D341Med (cell line): Measurements from ENCODE around the gene CDK17.
"Not testable (repeated sequence)": the region's sequence is repeated elsewhere in the genome, so short reads cannot be mapped to it uniquely, and the experiment has no call there.

Experiments
- DNase-seq: peaks from one replicate; pipeline ENCODE4 v3.0.0; 2012; ENCODE audit warnings: low spot score

CDK17 gene

DNA sequence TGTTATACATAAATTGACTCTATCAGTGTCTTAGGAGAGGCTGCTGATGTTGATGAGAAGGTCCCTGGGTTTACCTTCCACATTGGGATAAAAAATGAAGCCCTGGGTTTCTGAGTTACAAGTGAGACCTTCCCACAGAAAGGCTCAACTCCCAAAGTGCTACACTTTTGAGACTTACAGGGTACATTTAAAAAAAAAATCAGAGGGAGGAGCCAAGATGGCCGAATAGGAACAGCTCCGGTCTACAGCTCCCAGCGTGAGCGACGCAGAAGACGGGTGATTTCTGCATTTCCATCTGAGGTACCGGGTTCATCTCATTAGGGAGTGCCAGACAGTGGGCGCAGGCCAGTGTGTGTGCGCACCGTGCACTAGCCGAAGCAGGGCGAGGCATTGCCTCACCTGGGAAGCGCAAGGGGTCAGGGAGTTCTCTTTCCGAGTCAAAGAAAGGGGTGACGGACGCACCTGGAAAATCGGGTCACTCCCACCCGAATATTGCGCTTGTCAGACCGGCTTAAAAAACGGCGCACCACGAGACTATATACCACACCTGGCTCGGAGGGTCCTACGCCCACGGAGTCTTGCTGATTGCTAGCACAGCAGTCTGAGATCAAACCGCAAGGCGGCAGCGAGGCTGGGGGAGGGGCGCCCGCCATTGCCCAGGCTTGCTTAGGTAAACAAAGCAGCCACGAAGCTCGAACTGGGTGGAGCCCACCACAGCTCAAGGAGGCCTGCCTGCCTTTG lies 84.3 kb downstream of the CDK17 start:
- not testable (repeated sequence) for DNase-seq

DNA sequence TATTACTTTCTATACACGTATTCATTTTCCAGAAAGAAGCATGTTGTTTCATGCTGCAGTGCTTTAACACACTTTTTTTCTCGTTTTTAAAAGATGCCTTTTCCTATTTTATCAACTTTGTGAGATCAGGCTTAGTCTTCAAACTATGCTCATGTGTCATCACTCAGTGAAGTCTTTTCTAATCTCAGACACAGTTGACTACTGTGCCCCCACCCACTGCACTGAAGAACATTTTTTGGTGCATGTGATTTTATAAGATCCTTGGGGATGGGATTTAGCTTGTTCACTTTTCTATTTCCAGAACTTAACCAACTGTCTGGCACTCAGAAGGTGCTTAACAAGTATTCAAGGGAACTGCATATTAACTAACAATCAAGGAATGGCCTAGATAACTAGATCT lies 85.5 kb downstream of the CDK17 start:
- no peak for DNase-seq

- DNase-seq, result no peak
These were observed 86.6 kb downstream of the CDK17 start for GRCh38 chr12:96313606-96314005.

- no peak for DNase-seq
These were observed 89.0 kb downstream of the CDK17 start for GRCh38 chr12:96311191-96311590.

- DNase-seq, result no peak
These were observed 90.2 kb downstream of the CDK17 start for GRCh38 chr12:96310067-96310466.

DNA sequence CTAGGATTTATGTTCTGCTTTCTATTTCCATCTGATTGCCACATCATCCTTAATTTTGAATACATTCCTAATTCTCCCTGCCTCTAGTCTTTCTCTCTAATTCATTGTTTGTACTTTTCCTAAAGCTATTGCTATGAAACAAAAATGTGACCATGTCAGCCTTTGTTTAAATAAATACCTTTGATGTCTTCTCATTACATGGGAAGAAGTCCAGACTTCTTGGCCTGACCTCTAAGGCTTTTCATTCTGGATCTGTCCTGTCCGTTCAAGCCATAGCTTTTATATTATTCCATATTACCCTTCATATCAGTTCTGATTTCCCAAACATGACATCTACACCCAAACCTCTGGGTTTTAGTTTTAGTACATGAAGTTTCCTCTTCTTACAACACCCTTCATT lies 91.4 kb downstream of the CDK17 start:
- DNase-seq, result no peak

GRCh38 chr12:96305665-96306064 lies 94.6 kb downstream of the CDK17 start:
- DNase-seq, result no peak

DNA sequence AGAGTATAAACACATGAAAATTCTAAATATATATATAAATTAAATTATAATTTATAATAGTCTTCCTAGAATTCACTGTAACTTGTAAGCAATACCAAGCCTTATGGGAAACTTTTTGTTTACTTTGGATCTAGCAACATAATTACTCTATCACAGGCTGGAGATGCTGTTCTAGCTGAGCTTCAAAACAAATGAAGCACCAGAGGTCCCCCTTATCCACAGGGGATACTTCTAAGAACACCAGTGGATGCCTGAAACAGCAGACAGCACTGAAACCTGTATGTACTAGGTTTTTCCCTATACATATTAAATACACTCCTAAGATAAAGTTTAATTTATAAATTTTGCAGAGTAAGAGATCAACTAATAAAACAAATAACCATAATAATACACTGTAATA lies 96.6 kb downstream of the CDK17 start:
- no peak for DNase-seq

- DNase-seq, result no peak
These were observed 97.4 kb downstream of the CDK17 start for GRCh38 chr12:96302687-96303310.

DNA sequence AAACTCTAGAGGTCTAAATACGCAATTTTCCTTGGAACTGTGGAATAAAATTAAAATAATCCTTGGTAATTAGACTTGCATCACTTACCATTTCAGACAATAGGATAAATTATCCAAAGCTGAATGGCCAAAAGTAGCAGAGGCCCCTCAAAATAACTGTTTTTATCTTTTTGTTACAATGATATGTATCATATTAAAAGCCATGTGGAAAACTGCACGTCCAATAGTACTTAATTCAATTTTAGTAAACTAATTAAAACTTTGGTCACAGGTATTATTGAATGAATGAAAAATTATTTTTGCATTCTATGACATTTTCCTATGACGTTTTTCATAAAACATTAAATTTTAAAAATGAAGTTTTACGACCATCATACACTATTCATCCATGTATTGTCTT lies 98.5 kb downstream of the CDK17 start:
- no peak for DNase-seq

GRCh38 chr12:96300064-96300463 lies 100.2 kb downstream of the CDK17 start:
- no peak for DNase-seq

DNA sequence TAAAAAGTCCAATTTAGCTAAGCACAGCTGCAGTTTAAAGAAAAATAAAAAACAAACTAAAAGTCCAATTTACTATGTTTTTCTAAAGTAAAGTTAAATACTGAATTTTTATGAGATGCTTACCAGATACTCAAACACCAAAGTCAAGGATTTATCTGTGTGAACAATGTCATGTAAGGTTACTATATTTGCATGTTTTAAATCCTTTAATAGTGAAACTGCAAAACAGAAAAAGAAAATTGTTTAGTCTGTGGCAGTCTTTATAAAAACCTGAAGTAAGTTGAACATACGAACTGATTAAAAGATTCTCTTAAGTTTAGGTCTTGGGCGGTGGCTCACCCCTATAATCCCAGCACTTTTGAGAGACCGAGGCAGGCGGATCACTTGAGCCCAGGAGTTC lies 102.7 kb downstream of the CDK17 start:
- DNase-seq, result no peak

DNA sequence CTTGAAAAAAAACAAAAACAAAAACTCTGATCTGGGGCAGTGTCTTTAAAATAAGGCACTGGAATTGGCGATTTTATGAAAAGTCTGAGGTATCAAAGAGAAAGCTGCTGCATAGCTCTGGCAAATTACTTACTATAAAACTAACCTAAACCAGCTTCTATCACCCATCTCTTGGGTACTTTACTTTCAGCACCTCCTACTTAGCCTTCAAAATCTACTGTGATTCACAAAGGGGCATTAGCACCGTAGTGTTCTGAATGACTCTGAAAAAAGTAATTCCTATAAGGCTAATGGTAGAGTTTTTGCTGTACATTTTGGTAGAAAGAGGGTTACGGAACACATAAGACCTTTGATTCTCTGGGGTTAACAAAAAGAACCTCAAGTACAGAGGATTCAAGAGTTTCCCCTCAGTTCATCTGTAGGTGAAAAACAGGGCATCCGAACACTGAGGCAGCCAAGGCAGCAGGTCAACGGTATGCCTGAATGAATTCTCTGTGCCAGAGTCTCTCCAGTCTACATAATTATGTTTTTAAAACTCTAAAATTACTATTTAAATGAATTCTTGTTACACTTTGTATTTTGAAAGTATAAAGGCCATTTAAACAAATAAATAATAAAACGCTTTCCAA lies 104.6 kb downstream of the CDK17 start:
- DNase-seq, result no peak

DNA sequence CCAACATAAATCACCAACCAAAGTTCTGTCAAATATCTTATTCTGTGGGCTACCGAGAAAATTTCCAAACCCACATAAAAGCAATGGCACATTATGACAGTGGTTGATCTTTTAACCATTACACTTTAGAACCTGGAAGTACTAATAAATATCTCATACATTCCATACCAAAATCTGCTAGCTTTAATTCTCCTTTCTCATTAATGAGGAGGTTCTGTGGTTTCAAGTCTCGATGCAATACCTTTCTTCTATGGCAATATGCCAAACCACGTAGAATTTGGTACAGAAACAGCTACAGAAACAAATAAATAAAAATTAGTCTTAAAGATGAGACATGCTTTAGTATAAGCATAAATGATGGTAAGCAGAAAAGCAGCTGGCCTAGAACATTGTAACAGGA lies 105.4 kb downstream of the CDK17 start:
- DNase-seq, result no peak

DNA sequence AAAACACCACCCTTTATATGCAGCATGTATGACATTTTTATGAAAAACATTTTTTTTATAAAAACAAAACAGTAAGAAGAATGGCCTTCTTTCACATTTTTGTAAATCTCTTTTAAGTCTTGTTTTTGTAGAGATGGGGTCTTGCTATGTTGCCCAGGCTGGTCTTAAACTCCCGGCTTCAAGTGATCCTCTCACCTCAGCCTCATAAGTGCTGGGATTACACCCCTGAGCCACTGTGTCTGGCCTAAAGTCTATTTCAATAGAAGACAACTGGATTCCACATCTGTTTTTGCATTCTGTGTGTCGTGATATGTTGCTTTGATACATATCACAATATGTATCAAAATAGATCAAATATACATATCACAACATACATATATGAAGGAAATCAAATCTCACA lies 107.1 kb downstream of the CDK17 start:
- DNase-seq, result no peak

DNA sequence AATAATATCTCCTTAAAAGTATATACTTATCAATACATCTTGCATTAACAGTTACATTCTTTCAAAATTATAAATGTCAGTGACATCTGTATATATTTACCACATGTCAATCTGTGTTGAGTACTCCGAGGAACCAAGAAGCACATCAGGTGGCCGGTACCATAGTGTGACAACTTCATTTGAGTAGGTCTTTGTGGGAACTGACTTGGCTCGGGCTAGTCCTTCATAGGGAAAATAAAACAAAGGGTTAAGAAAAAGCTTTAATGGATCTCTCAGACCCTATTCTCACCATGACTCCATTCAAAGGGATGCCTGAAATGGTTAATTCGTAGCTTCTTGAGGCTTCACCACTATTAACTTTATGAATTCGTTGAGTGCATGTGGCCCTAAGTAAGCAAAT lies 111.2 kb downstream of the CDK17 start:
- no peak for DNase-seq

- DNase-seq, result no peak
These were observed 115.1 kb downstream of the CDK17 start for GRCh38 chr12:96285158-96285557.

- DNase-seq, result no peak
These were observed 125.9 kb downstream of the CDK17 start for GRCh38 chr12:96274331-96274730.

GRCh38 chr12:96271469-96272199 lies 128.6 kb downstream of the CDK17 start:
- DNase-seq, result no peak

- no peak for DNase-seq
These were observed 134.0 kb downstream of the CDK17 start for GRCh38 chr12:96266238-96266637.

- no peak for DNase-seq
These were observed 134.4 kb downstream of the CDK17 start for GRCh38 chr12:96265836-96266235.

DNA sequence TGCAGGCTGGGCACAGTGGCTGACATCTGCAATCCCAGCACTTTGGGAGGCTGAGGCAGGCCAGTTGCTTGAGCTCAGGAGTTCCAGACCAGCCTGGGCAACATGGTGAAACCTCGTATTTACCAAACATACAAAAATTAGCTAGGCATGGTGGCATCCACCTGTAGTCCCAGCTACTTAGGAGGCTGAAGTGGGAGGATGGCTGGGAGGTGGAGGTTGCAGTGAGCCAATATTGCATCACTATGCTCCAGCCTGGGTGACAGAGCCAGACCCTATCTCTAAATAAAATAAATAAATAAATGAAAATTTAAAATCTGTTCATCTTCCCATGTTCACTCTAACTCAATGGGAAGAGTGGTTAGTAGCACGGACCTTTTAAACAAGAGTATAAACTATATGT lies 134.8 kb downstream of the CDK17 start:
- DNase-seq, result no peak

GRCh38 chr12:96263449-96263902 lies 136.8 kb downstream of the CDK17 start:
- no peak for DNase-seq
